Adrenal gland (tissue), 5 donors: ENCODE measurements around the gene CGGBP1.

Source experiments
- CTCF ChIP-seq, 6 experiments: fragments of 450-650 bp in 4 of 6; fragments of 200-600 bp in 2 of 6; sonication (generic) in 1 of 6; IDR thresholded peaks; 1 replicate in 5 of 6; 2 replicates in 1 of 6; pipeline versions ENCODE4 v1.5.1 to v1.8.0; 2016 to 2021; ENCODE audit warnings: antibody characterized with exemption in 6 of 6, mild to moderate bottlenecking in 2 of 6, moderate library complexity in 1 of 6
- POLR2A ChIP-seq, 2 donors: fragments of 450-650 bp; IDR thresholded peaks; one replicate each; pipeline ENCODE4 v1.6.1; 2017; ENCODE audit warnings: antibody characterized with exemption in 2 of 2, mild to moderate bottlenecking in 2 of 2, moderate library complexity in 1 of 2
- donor health status: DM: no; HTN: no; CAD: no.

- no peak for TF ChIP-seq CTCF (IDR thresholded peaks at IDR 0.05)
- no peak for TF ChIP-seq POLR2A (IDR thresholded peaks at IDR 0.05)
Observed at GRCh38 chr3:88082854-88083253, 24.0 kb upstream of the CGGBP1 start.
